Measurements from ENCODE around the gene HDAC3. TPM values are rescaled to one million over a fixed set of nuclear protein-coding genes. Genes with fewer than 3 reads are reported as not detected.
A peak's percentile ranks its signal among the peaks of the same experiment; 100 is the strongest.

HDAC3 gene
- total RNA-seq, 2 donors from 2014 or later = 73.3 to 78.9 TPM

GRCh38 chr5:141640051-141640415, 3.4 kb upstream of the HDAC3 start:
- peaks cover 16% of the 10 kb centered on the region for H3K36me3 Mint-ChIP-seq (ENCODE audit: low read depth)
- no peaks in the 10 kb centered on the region for H3K9me3 Mint-ChIP-seq
- no peak for DNase-seq
- 87 to 90% methylated on average over 2 to 3 of the region's 3 CpGs for WGBS, 2 experiments (ENCODE audit: insufficient coverage in 1 of 2, insufficient read length in 1 of 2)
- Histone ChIP-seq H3K4me1 (ENCODE audit: control insufficient read depth, insufficient read depth, low read length) (no peaks in the 10 kb centered on the region), H3K4me3 (ENCODE audit: low read length) (no peak overlapping the region), H3K9me3 (ENCODE audit: control insufficient read depth, low read length) (no peaks in the 10 kb centered on the region), H3K27me3 (ENCODE audit: control insufficient read depth, insufficient read depth, low read length, poor library complexity, severe bottlenecking) (peaks cover 12% of the 10 kb centered on the region), H3K36me3 (ENCODE audit: control insufficient read depth, insufficient read depth, low read length) (peaks cover 4% of the 10 kb centered on the region), H3K9ac (ENCODE audit: extremely low read depth, low read length, poor library complexity, severe bottlenecking) (no peak overlapping the region), H3K27ac (ENCODE audit: low read depth, low read length) (no peak overlapping the region)
- H3K27ac Mint-ChIP-seq = no peak overlapping the region
- peaks cover 6% of the 10 kb centered on the region for H3K27me3 Mint-ChIP-seq (ENCODE audit: insufficient read depth)
- H3K4me3 Mint-ChIP-seq = no peak overlapping the region
- peaks cover 16% of the 10 kb centered on the region for H3K4me1 Mint-ChIP-seq
- TF ChIP-seq CTCF (conservative IDR thresholded peaks at IDR 0.05) = no peak

GRCh38 chr5:141639357-141640050, 2.9 kb upstream of the HDAC3 start:
- Histone ChIP-seq H3K9ac (ENCODE audit: extremely low read depth, low read length, poor library complexity, severe bottlenecking) (no peak overlapping the region), H3K27me3 (ENCODE audit: control insufficient read depth, insufficient read depth, low read length, poor library complexity, severe bottlenecking) (peaks cover 12% of the 10 kb centered on the region), H3K4me3 (ENCODE audit: low read length) (no peak overlapping the region), H3K36me3 (ENCODE audit: control insufficient read depth, insufficient read depth, low read length) (peaks cover 7% of the 10 kb centered on the region), H3K4me1 (ENCODE audit: control insufficient read depth, insufficient read depth, low read length) (no peaks in the 10 kb centered on the region), H3K9me3 (ENCODE audit: control insufficient read depth, low read length) (no peaks in the 10 kb centered on the region), H3K27ac (ENCODE audit: low read depth, low read length) (no peak overlapping the region)
- Mint-ChIP-seq H3K4me3 (no peak overlapping the region), H3K9me3 (no peaks in the 10 kb centered on the region), H3K4me1 (peaks cover 19% of the 10 kb centered on the region), H3K27me3 (ENCODE audit: insufficient read depth) (peaks cover 6% of the 10 kb centered on the region), H3K27ac (no peak overlapping the region), H3K36me3 (ENCODE audit: low read depth) (peaks cover 12% of the 10 kb centered on the region)
- no peak for TF ChIP-seq CTCF (conservative IDR thresholded peaks at IDR 0.05)
- DNase-seq = no peak
- 83 to 87% methylated on average over 2 to 12 of the region's 12 CpGs for WGBS, 2 experiments (ENCODE audit: insufficient coverage in 1 of 2, insufficient read length in 1 of 2)

GRCh38 chr5:141638771-141639170, 2.1 kb upstream of the HDAC3 start:
- Histone ChIP-seq H3K9ac (ENCODE audit: extremely low read depth, low read length, poor library complexity, severe bottlenecking) (no peak overlapping the region), H3K4me1 (ENCODE audit: control insufficient read depth, insufficient read depth, low read length) (no peaks in the 10 kb centered on the region), H3K27me3 (ENCODE audit: control insufficient read depth, insufficient read depth, low read length, poor library complexity, severe bottlenecking) (peaks cover 12% of the 10 kb centered on the region), H3K27ac (ENCODE audit: low read depth, low read length) (no peak overlapping the region), H3K36me3 (ENCODE audit: control insufficient read depth, insufficient read depth, low read length) (peaks cover 15% of the 10 kb centered on the region), H3K4me3 (ENCODE audit: low read length) (no peak overlapping the region), H3K9me3 (ENCODE audit: control insufficient read depth, low read length) (no peaks in the 10 kb centered on the region)
- Mint-ChIP-seq H3K4me3 (peak overlapping the region; percentile 91), H3K27me3 (ENCODE audit: insufficient read depth) (peaks cover 6% of the 10 kb centered on the region), H3K36me3 (ENCODE audit: low read depth) (peaks cover 5% of the 10 kb centered on the region), H3K9me3 (no peaks in the 10 kb centered on the region), H3K4me1 (peaks cover 19% of the 10 kb centered on the region), H3K27ac (no peak overlapping the region)
- 80 to 100% methylated on average over 1 to 2 of the region's 2 CpGs for WGBS, 2 experiments (ENCODE audit: insufficient coverage in 1 of 2, insufficient read length in 1 of 2)
- TF ChIP-seq CTCF (conservative IDR thresholded peaks at IDR 0.05) = no peak
- no peak for DNase-seq

All from endodermal cell (in vitro differentiated cells).